SK-N-SH (cell line): ENCODE data around the gene PRRX2. TPM values are rescaled to one million over a fixed set of nuclear protein-coding genes. Genes with fewer than 3 reads are reported as not detected.

ENCODE experiments used
- CTCF ChIA-PET: fragments of 300-600, 350-600 bp; formaldehyde crosslinking; extraction: SDS; loops from one replicate; lab custom pipeline; 2021; lab: Yijun Ruan, JAX
- POLR2A ChIA-PET: fragments of 350-600 bp; sonication (Branson Sonifier 250); formaldehyde crosslinking; extraction: SDS; loops from one replicate; lab custom pipeline; 2020; ENCODE audit warnings: antibody characterized with exemption, inconsistent platforms; lab: Yijun Ruan, JAX
- DNase-seq: peaks from one replicate; pipeline ENCODE4 v3.0.0; 2012
- H2AFZ ChIP-seq: fragments of 200-600 bp; sonication (generic); 2 replicates; pipeline ENCODE4 v1.8.1; 2016; ENCODE audit warnings: antibody characterized with exemption, mild to moderate bottlenecking, low read depth
- H3F3A ChIP-seq: fragments of 200-600 bp; sonication (generic); replicated peaks from 2 replicates; pipeline ENCODE3; 2016; ENCODE audit warnings: antibody characterized with exemption, mild to moderate bottlenecking; ENCODE audit not compliant: insufficient read depth
- H3K27ac ChIP-seq, 2 experiments: fragments of 200-500 bp in 1 of 2; fragments of 200-600 bp in 1 of 2; sonication (Bioruptor generic) in 1 of 2; sonication (generic), shearing (Covaris generic) in 1 of 2; 2 replicates each; pipeline versions ENCODE4 v1.5.1 to v1.6.1; 2014 to 2016; ENCODE audit warnings: low read depth in 2 of 2, inconsistent platforms in 1 of 2, low read length in 1 of 2, mild to moderate bottlenecking in 1 of 2, mixed read lengths in 1 of 2
- H3K27me3 ChIP-seq: fragments of 200-600 bp; sonication (generic), shearing (Covaris generic); 2 replicates; pipeline ENCODE4 v1.6.1; 2016; ENCODE audit warnings: mixed run types; ENCODE audit not compliant: insufficient read depth
- H3K36me3 ChIP-seq, 2 experiments: fragments of 200-500 bp in 1 of 2; fragments of 200-600 bp in 1 of 2; sonication (Bioruptor generic) in 1 of 2; sonication (generic) in 1 of 2; replicated peaks in 1 of 2; 2 replicates each; pipeline versions ENCODE3 to v1.5.1; 2014 to 2016; ENCODE audit warnings: low read length in 1 of 2, mild to moderate bottlenecking in 1 of 2; ENCODE audit not compliant: insufficient read depth in 2 of 2, control insufficient read depth in 1 of 2
- H3K4me1 ChIP-seq, 2 experiments: fragments of 200-500 bp in 1 of 2; fragments of 200-600 bp in 1 of 2; sonication (Bioruptor generic) in 1 of 2; sonication (generic), shearing (Covaris generic) in 1 of 2; 2 replicates each; pipeline versions ENCODE4 v1.5.1 to v1.6.1; 2014 to 2016; ENCODE audit warnings: low read depth in 1 of 2, low read length in 1 of 2, mixed run types in 1 of 2; ENCODE audit not compliant: insufficient read depth in 2 of 2, control insufficient read depth in 1 of 2
- H3K4me2 ChIP-seq: fragments of 200-600 bp; sonication (generic), shearing (Covaris generic); 2 replicates; pipeline ENCODE4 v1.6.1; 2017; ENCODE audit warnings: mixed run types
- H3K4me3 ChIP-seq, 2 experiments: fragments of 200-500 bp in 1 of 2; fragments of 200-600 bp in 1 of 2; sonication (Bioruptor generic) in 1 of 2; sonication (generic), shearing (Covaris generic) in 1 of 2; 2 replicates each; pipeline versions ENCODE4 v1.5.1 to v1.8.1; 2014 to 2016; ENCODE audit warnings: low read depth in 2 of 2, inconsistent platforms in 1 of 2, low read length in 1 of 2, mild to moderate bottlenecking in 1 of 2, mixed read lengths in 1 of 2, moderate library complexity in 1 of 2
- H3K79me2 ChIP-seq: fragments of 200-600 bp; sonication (generic); 2 replicates; pipeline ENCODE4 v1.8.1; 2017; ENCODE audit warnings: mild to moderate bottlenecking; ENCODE audit not compliant: insufficient read depth
- H3K9ac ChIP-seq: fragments of 200-600 bp; sonication (generic); 2 replicates; pipeline ENCODE4 v1.6.1; 2017; ENCODE audit warnings: mixed run types
- H3K9me2 ChIP-seq: fragments of 200-600 bp; sonication (generic); 2 replicates; pipeline ENCODE4 v1.6.1; 2017; ENCODE audit warnings: mixed run types
- H3K9me3 ChIP-seq: fragments of 200-600 bp; sonication (generic); 2 replicates; pipeline ENCODE4 v1.6.1; 2017; ENCODE audit warnings: mixed run types, mild to moderate bottlenecking, moderate library complexity
- H4K20me1 ChIP-seq: fragments of 200-600 bp; sonication (generic); 2 replicates; pipeline ENCODE4 v1.6.1; 2017; ENCODE audit warnings: mild to moderate bottlenecking, mixed run types; ENCODE audit not compliant: insufficient read depth
- CHD2 ChIP-seq: fragments of 150-350 bp; IDR thresholded peaks from 2 replicates; pipeline ENCODE4 v1.6.1; 2018; ENCODE audit warnings: low read length; ENCODE audit not compliant: partially characterized antibody
- CTCF ChIP-seq: fragments of 200-600 bp; sonication (generic); IDR thresholded peaks from 2 replicates; pipeline ENCODE4 v1.6.1; 2017; ENCODE audit warnings: antibody characterized with exemption, mild to moderate bottlenecking, moderate library complexity
- FOXM1 ChIP-seq: IDR thresholded peaks from 2 replicates; pipeline ENCODE4 v1.4.0; 2012; ENCODE audit warnings: low read depth, mild to moderate bottlenecking
- IRF3 ChIP-seq: fragments of 150-350 bp; IDR thresholded peaks from 2 replicates; pipeline ENCODE4 v1.6.1; 2016; ENCODE audit warnings: mild to moderate bottlenecking, low read depth, low read length
- MAX ChIP-seq: IDR thresholded peaks from 2 replicates; pipeline ENCODE4 v1.4.0; 2012; ENCODE audit warnings: low read depth
- NFIC ChIP-seq: IDR thresholded peaks from 2 replicates; pipeline ENCODE4 v1.4.0; 2012; ENCODE audit warnings: borderline replicate concordance
- REST ChIP-seq: IDR thresholded peaks from 2 replicates; pipeline ENCODE4 v1.6.1; 2012; ENCODE audit warnings: mild to moderate bottlenecking, low read depth, low read length, moderate library complexity
- RFX5 ChIP-seq: IDR thresholded peaks from 2 replicates; pipeline ENCODE4 v1.6.1; 2012; ENCODE audit warnings: mild to moderate bottlenecking, improper control_type of control experiment, low read length
- USF2 ChIP-seq: fragments of 150-350 bp; IDR thresholded peaks from 2 replicates; pipeline ENCODE4 v1.6.1; 2017; ENCODE audit warnings: antibody characterized with exemption, low read length, low read depth, borderline replicate concordance
- YY1 ChIP-seq: IDR thresholded peaks from 2 replicates; pipeline ENCODE4 v1.4.0; 2012; ENCODE audit warnings: low read depth, mild to moderate bottlenecking
- WGBS: methylation state at CpG from one replicate; pipeline ENCODE4 v1.1.6; 2017; ENCODE audit warnings: low lambda C conversion rate; 5-methylcytosine and 5-hydroxymethylcytosine counted together
- polyA plus RNA-seq, 3 experiments: library from polyadenylated mRNA; depleted of rRNA; stranded (reverse); fragments of >200 nt; gene quantifications; 2 replicates each; pipeline ENCODE4 v1.2.3, GENCODE V29; 2012

PRRX2 gene
- polyA plus RNA-seq, 1 of the 3 experiments (the other 2 are of a cell fraction), result 0.84 TPM

- H3F3A ChIP-seq, result no peaks in the 10 kb centered on the region
- H3K9ac ChIP-seq, result no peak overlapping the region
- H3K36me3 ChIP-seq, result no peaks in the 10 kb centered on the region
- 88% methylated on average over 13 of the region's 17 CpGs for WGBS
- H3K4me3 ChIP-seq, result no peak overlapping the region
- no peak overlapping the region for H2AFZ ChIP-seq
- ChIA-PET POLR2A (no interaction called here), CTCF (interaction anchor here (0.8 to 3.2 kb wide), 6 partner anchors 14 to 87 kb away, joined by 3 to 19 read pairs (median 3); no protein-coding TSS in a partner anchor)
- no peaks in the 10 kb centered on the region for H3K9me3 ChIP-seq
- no peaks in the 10 kb centered on the region for H3K27me3 ChIP-seq
- H3K4me1 ChIP-seq, result peaks cover 0 to 28% of the 10 kb centered on the region in 2 experiments; a peak in 1 of 4 replicates
- H3K9me2 ChIP-seq, result no peaks in the 10 kb centered on the region
- no peaks in the 10 kb centered on the region for H4K20me1 ChIP-seq
- H3K4me2 ChIP-seq, result no peak overlapping the region
- H3K79me2 ChIP-seq, result no peaks in the 10 kb centered on the region
- H3K27ac ChIP-seq, result no peak overlapping the region
- no peak for DNase-seq
- TF ChIP-seq MAX, result no peak
- TF ChIP-seq RFX5, result no peak
- TF ChIP-seq REST, result no peak
- TF ChIP-seq YY1, result no peak
- no peak for TF ChIP-seq USF2
- TF ChIP-seq NFIC, result no peak
- no peak for TF ChIP-seq CHD2
- no peak for TF ChIP-seq CTCF
- no peak for TF ChIP-seq FOXM1
- no peak for TF ChIP-seq IRF3
Measured at GRCh38 chr9:129703667-129704355, 38.4 kb downstream of the PRRX2 start.
